GM18861 (cell line): ENCODE results near the gene SPRYD4.

Source experiments
- ATAC-seq: cut with Tn5 transposase; IDR thresholded peaks from one replicate; pipeline ENCODE4 v1.9.1; 2021; ENCODE audit not compliant: unreplicated experiment

The SPRYD4 gene

DNA sequence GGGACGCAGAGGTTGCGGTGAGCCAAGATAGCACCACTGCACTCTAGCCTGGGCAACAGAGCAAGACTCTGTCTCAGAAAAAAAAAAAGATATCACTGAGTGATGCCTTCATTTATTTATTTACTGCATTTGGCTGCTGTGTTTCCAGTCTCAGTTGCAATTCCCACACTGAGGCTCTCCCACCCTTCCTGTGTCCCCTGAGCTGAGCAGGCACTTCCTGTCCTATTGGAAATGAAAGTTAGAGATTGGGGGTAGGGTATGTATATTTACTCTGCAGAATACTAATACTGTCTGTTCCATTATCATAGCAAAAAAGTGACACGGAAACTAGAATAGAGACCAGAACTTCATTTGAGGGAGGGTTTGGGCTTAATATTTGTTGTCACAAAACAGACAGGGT, 51.7 kb downstream of the SPRYD4 start:
- ATAC-seq: no peak

DNA sequence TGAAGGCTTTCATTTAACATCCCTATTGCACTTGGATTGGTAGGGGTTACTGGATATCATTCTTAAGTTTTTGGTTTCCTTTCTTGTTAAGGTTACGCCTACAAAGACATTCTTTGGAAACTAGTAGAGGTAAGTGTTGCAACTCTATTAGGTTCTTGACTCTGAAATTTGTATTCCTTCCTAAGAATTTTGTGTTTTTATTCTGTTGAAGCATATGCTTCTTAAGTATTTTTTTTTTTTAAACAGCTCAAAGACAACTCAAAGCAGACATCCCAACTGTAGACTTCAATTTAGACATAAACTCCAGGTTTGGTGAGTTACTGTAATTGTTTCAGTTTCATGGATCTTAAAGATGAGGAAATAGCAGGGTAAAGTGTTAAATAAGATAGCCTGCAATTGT, 52.1 kb downstream of the SPRYD4 start:
- ATAC-seq: no peak

DNA sequence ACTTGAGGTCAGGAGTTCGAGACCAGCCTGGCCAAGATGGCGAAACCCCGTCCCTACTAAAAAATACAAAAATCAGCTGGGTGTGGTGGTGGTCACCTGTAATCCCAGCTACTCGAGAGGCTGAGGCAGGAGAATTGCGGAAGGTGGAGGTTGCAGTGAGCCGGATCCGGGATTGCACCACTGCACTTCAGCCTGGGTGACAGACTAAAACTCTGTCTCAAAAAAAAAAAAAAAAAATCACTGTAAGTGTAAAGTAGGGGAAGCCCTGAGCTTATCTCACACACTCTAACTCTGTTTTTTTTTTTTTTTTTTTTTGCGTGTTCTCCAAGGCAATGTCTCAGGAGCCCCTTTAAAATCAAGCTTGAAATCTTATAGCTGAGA, 52.8 kb downstream of the SPRYD4 start:
- no peak for ATAC-seq

DNA sequence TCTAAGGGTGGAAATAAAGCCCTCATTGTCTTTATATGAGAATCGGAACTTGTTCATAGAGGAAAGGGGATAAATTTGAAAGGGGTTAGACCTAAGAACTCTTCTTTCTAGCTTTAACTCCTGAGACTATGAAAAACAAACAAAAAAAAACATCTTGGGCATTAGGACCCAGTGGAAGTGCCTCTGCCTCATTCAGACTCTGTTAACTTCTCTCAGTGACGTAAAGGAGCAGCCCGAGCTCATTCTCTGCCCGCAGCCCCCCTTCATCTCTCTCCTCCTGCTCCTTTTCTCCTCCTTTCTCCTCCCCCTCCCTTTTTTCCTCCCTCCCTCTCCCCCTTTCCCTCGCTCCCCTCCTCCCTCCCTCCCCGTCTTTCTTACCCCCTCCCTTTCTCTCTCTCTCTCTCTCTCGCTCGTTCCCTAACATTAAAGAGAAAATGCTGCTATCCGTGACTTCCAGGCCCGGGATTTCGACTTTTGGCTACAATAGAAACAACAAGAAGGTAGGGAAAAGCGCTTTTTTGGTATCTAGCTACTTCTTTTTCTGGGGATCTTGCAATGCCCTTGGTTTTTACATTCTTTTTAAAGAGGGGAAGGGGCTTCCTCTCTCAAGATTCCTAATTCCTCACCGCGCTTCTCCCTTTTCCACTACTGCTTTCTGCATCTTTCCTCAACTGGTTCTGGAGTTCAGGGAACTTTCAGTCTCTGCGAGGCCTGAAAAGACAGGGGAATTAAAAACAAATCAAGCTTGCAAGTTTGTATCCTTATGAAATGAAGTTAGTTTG, 53.4 kb downstream of the SPRYD4 start, which contains the start of gene RBMS2:
Gene RBMS2, plus strand, starts transcription at position 231 of the 782 bp plus-strand sequence. Its CDS starts 204 bp downstream, at position 435.
- ATAC-seq: no peak

DNA sequence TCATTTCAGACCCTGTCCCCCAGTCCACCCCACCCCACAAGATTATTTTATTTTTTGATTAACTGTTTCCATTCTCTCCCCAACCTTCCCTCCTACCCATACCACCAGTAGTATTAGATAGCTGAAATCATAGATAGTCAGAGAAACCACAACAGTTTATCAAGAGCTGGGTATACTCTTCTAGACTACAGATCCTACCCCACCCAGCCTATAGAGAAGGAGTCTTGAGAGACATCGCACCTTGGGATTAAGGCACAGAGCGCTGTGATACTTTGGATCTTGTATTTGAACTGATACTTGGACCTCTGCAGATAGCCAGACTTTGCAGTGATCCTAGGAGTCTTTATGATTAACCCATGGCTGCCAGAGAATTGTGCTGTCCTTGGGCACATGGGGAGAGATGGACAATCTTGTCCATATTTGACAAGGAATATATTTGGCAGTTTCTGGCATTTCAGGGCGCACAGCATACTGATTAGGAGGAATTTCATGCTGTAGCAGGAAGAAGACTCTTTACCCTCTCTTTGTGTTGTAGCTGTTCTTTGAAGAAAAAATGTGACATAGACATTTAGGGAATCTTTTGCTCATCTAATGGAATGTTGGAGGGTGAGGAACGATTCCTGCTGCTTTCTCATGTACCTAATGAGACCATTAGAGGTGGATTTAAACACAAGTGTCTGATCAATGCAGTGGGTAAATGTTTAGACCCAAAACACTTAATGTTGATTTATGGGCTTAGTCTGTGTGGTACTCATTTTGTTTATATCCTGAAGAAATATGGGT, 54.2 kb downstream of the SPRYD4 start:
- no peak for ATAC-seq

DNA sequence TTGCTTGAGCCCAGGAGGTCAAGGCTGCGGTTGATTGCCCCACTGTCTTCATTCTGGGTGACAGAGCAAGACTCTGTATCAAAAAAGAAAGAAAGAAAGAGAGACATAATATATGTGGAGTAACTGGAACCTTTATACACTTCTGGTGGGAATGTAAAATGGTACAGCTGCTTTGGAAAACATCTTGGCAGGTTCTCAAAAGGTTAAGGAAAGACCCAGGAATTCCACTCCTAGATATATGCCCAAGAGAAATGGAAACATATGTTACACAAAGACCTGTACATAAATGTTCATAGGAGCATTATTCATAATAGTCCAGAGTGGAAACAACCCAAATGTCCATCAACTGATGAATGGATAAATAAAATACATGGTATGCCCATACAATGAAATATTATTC, 60.5 kb downstream of the SPRYD4 start:
- ATAC-seq: no peak
